Measurements from ENCODE around the gene ITGB4. TPM values are rescaled to one million over a fixed set of nuclear protein-coding genes. Genes with fewer than 3 reads are reported as not detected.
A peak's percentile ranks its signal among the peaks of the same experiment; 100 is the strongest.

The ITGB4 gene
- total RNA-seq, 4 donors from 2014 or later: 31.1 to 66.3 (median 41.8) TPM

GRCh38 chr17:75751676-75752404 is 30.6 kb downstream of the ITGB4 start:
- no peak overlapping the region for H3K4me3 ChIP-seq
- WGBS, 2 donors (ENCODE audit: low coverage in 1 of 2): 85 to 87% methylated on average over 3 to 15 of the region's 24 CpGs
- TF ChIP-seq POLR2AphosphoS5 (IDR thresholded peaks at IDR 0.05) (no peak), EP300 (IDR thresholded peaks at IDR 0.05) (no peak), POLR2A (IDR thresholded peaks at IDR 0.05) (no peak)
- TF ChIP-seq, protein P1, sequence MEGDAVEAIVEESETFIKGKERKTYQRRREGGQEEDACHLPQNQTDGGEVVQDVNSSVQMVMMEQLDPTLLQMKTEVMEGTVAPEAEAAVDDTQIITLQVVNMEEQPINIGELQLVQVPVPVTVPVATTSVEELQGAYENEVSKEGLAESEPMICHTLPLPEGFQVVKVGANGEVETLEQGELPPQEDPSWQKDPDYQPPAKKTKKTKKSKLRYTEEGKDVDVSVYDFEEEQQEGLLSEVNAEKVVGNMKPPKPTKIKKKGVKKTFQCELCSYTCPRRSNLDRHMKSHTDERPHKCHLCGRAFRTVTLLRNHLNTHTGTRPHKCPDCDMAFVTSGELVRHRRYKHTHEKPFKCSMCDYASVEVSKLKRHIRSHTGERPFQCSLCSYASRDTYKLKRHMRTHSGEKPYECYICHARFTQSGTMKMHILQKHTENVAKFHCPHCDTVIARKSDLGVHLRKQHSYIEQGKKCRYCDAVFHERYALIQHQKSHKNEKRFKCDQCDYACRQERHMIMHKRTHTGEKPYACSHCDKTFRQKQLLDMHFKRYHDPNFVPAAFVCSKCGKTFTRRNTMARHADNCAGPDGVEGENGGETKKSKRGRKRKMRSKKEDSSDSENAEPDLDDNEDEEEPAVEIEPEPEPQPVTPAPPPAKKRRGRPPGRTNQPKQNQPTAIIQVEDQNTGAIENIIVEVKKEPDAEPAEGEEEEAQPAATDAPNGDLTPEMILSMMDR (IDR thresholded peaks at IDR 0.05): no peak
- H3K4me1 ChIP-seq: peaks cover 0 to 49% (median 12%) of the 10 kb centered on the region in 3 donors
- H3K36me3 ChIP-seq: peaks cover 0 to 72% of the 10 kb centered on the region in 2 donors
- H3K9me3 ChIP-seq: no peaks in the 10 kb centered on the region
- no peak overlapping the region for H3K27ac ChIP-seq
- H3K27me3 ChIP-seq: no peaks in the 10 kb centered on the region
- no peak for ATAC-seq

DNA sequence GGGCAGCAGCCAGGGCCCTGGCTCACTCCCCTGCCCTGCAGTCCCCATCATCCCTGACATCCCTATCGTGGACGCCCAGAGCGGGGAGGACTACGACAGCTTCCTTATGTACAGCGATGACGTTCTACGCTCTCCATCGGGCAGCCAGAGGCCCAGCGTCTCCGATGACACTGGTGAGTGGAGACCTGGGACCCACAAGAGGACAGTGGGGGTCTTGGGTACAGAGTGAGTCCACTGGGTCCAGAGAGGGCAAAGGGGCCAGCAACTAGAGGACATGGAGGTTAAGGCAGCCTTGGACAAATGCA is 31.1 kb downstream of the ITGB4 start:
- no peak for ATAC-seq
- H3K4me3 ChIP-seq: no peak overlapping the region
- TF ChIP-seq POLR2AphosphoS5 (IDR thresholded peaks at IDR 0.05) (no peak), POLR2A (IDR thresholded peaks at IDR 0.05) (no peak), EP300 (IDR thresholded peaks at IDR 0.05) (no peak)
- TF ChIP-seq, protein P1 (IDR thresholded peaks at IDR 0.05): no peak
- H3K9me3 ChIP-seq: no peaks in the 10 kb centered on the region
- WGBS, 2 donors (ENCODE audit: low coverage in 1 of 2): 100% methylated on average over 3 of the region's 10 CpGs; no CpG with 5 or more reads in 1 of the 2 donors
- no peak overlapping the region for H3K27ac ChIP-seq
- peaks cover 0 to 49% (median 12%) of the 10 kb centered on the region in 3 donors for H3K4me1 ChIP-seq
- no peaks in the 10 kb centered on the region for H3K27me3 ChIP-seq
- H3K36me3 ChIP-seq: peaks cover 0 to 77% of the 10 kb centered on the region in 2 donors

DNA sequence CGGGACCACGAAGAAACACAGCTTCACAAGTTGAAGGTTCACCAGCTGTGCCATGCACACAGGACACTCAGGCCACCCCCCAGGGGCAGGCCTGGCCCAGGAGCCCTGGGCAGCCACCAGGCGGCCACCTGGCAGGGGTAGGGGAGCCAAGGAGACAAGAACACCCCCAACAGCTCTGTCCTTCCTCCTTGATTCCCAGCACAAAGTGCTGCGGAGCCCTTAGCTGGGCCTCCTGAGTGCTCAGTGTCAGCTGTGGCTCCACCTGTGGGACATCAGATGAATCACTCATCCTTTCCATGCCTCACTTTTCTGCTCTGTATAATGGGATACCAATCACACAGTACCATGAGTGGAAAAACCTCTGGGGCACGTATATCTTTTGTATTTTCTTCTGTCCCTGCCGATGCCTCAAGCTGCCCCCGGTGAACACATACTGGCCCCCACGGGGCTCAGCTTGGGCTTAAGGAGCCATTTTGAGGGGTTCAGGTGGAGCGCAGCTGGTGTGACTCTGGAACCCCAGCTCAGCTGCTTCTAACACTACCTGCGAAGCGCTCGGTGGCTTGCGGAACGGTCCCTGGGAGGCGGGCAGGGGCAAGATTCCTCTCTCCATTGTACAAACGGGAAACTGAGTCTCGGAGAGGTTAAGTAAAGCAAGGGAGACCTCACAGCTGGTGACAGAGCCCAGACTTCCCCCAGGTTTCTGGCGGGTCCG is 31.7 kb downstream of the ITGB4 start:
- WGBS, 2 donors (ENCODE audit: low coverage in 1 of 2): 58 to 63% methylated on average over 3 to 13 of the region's 19 CpGs
- Histone ChIP-seq H3K4me3 (peak overlapping the region; percentile 29 to 57), H3K4me1 (peaks cover 0 to 43% (median 12%) of the 10 kb centered on the region in 3 donors), H3K9me3 (no peaks in the 10 kb centered on the region), H3K27ac (peak overlapping the region in 3 of 4 donors; percentile 65 to 83 (median 72)), H3K27me3 (no peaks in the 10 kb centered on the region), H3K36me3 (peaks cover 0 to 83% of the 10 kb centered on the region in 2 donors)
- ATAC-seq: no peak
- TF ChIP-seq POLR2AphosphoS5 (IDR thresholded peaks at IDR 0.05) (no peak), EP300 (IDR thresholded peaks at IDR 0.05) (no peak), POLR2A (IDR thresholded peaks at IDR 0.05) (no peak)
- TF ChIP-seq, protein P1 (IDR thresholded peaks at IDR 0.05): no peak

DNA sequence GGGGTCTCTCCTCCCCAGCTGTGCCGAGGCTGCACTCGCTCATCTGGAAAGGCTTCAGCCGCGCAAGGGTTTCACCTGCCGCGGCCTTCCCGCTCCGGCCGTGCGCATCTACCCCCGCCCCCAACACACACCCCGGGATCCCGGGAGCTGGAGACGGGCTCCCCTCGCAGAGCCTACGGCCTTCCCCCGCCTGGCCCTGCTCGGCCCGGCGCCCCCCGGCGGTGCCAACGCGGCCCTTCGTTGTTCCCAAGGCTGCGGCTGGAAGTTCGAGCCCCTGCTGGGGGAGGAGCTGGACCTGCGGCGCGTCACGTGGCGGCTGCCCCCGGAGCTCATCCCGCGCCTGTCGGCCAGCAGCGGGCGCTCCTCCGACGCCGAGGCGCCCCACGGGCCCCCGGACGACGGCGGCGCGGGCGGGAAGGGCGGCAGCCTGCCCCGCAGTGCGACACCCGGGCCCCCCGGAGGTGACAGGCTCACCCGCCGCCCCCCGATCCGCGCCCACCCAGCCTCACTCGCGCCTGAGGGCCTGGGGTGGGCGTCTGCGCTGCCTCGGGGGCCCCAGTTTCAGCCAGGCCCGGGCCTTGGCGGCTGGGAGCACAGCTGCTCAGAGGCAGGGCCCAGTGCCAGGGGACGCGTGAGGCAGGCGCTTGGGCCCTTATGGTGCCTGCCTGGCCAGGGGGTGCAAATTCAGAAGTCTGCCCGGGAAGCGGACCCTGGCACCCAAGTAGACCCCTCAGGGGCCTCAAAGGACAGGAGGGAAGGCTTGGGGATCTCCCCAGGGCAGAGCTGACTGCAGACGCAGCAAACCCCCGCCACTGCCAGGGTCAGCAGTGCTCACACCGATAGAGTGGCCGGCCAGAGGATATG is 32.5 kb downstream of the ITGB4 start:
- TF ChIP-seq, protein P1 (IDR thresholded peaks at IDR 0.05): peak in 3 of 4 experiments; percentile 71 to 87 (median 74)
- TF ChIP-seq POLR2A (IDR thresholded peaks at IDR 0.05) (peak; percentile 30 to 40), EP300 (IDR thresholded peaks at IDR 0.05) (no peak), POLR2AphosphoS5 (IDR thresholded peaks at IDR 0.05) (no peak)
- Histone ChIP-seq H3K36me3 (peaks cover 0 to 91% of the 10 kb centered on the region in 2 donors), H3K9me3 (no peaks in the 10 kb centered on the region), H3K4me3 (peak overlapping the region; percentile 29 to 57), H3K4me1 (peaks cover 0 to 37% (median 12%) of the 10 kb centered on the region in 3 donors), H3K27me3 (no peaks in the 10 kb centered on the region), H3K27ac (peak overlapping the region in 3 of 4 donors; percentile 65 to 83 (median 72))
- WGBS, 2 donors (ENCODE audit: low coverage in 1 of 2): no CpG with 5 or more reads among the region's 76 CpGs
- ATAC-seq: peak; percentile 81

Measured in gastroesophageal sphincter (tissue), 4 donors.